ENCODE data around the gene UST. TPM values are rescaled to one million over a fixed set of nuclear protein-coding genes. Genes with fewer than 3 reads are reported as not detected.
"Not testable (repeated sequence)": the region's sequence is repeated elsewhere in the genome, so short reads cannot be mapped to it uniquely, and the experiment has no call there.

UST gene
- total RNA-seq, 1 donor from 2014 or later = 0.25 TPM

GRCh38 chr6:148735989-148736388, 10.8 kb upstream of the UST start:
- intact Hi-C loops (cut with micrococcal nuclease) = no loop called here

- intact Hi-C loops (cut with micrococcal nuclease) = no loop called here
Observed at GRCh38 chr6:148736774-148737412, 9.9 kb upstream of the UST start.

- intact Hi-C loops (cut with micrococcal nuclease) = no loop called here
Observed at GRCh38 chr6:148737806-148738205, 9.0 kb upstream of the UST start.

- intact Hi-C loops (cut with micrococcal nuclease) = loop anchor here (1.0 kb wide), 1 partner anchor 21 kb away; no protein-coding TSS in a partner anchor
Observed at GRCh38 chr6:148738946-148739821, 7.6 kb upstream of the UST start.

GRCh38 chr6:148739822-148740128, 7.1 kb upstream of the UST start:
- intact Hi-C loops (cut with micrococcal nuclease) = loop anchor here (1.0 kb wide), 1 partner anchor 21 kb away; no protein-coding TSS in a partner anchor

GRCh38 chr6:148743476-148743875, 3.4 kb upstream of the UST start:
- intact Hi-C loops (cut with micrococcal nuclease) = no loop called here

- intact Hi-C loops (cut with micrococcal nuclease) = loop anchor here (1.0 to 5.0 kb wide), 2 partner anchors 36 to 202 kb away; no protein-coding TSS in a partner anchor
Observed at GRCh38 chr6:148745926-148746325, 904 bp upstream of the UST start.

GRCh38 chr6:148747145-148747470, 278 bp downstream of the UST start:
- intact Hi-C loops (cut with micrococcal nuclease) = loop anchor here (1.0 to 5.0 kb wide), 2 partner anchors 13 to 35 kb away; no protein-coding TSS in a partner anchor

- intact Hi-C loops (cut with micrococcal nuclease) = loop anchor here (1.0 to 5.0 kb wide), 2 partner anchors 13 to 35 kb away; no protein-coding TSS in a partner anchor
Observed at GRCh38 chr6:148747471-148748165, 788 bp downstream of the UST start.

GRCh38 chr6:148749674-148750073, 2.8 kb downstream of the UST start:
- intact Hi-C loops (cut with micrococcal nuclease) = loop anchor here (1.0 to 5.0 kb wide), 2 partner anchors 9 to 33 kb away; no protein-coding TSS in a partner anchor

- intact Hi-C loops (cut with micrococcal nuclease) = loop anchor here (1.0 kb wide), 1 partner anchor 7 kb away; no protein-coding TSS in a partner anchor
Observed at GRCh38 chr6:148750838-148751792, 4.3 kb downstream of the UST start.

- intact Hi-C loops (cut with micrococcal nuclease) = no loop called here
Observed at GRCh38 chr6:148751793-148752170, 5.0 kb downstream of the UST start.

- intact Hi-C loops (cut with micrococcal nuclease) = not testable (repeated sequence)
Observed at GRCh38 chr6:148755379-148755778, 8.5 kb downstream of the UST start.

GRCh38 chr6:148757944-148758480, 11.2 kb downstream of the UST start:
- intact Hi-C loops (cut with micrococcal nuclease) = loop anchor here (1.0 to 2.0 kb wide), 3 partner anchors 8 to 561 kb away; no protein-coding TSS in a partner anchor

- intact Hi-C loops (cut with micrococcal nuclease) = loop anchor here (1.0 to 2.0 kb wide), 3 partner anchors 8 to 560 kb away; no protein-coding TSS in a partner anchor
Observed at GRCh38 chr6:148758492-148758891, 11.7 kb downstream of the UST start.

GRCh38 chr6:148760258-148760534, 13.4 kb downstream of the UST start:
- intact Hi-C loops (cut with micrococcal nuclease) = loop anchor here (1.0 to 5.0 kb wide), 3 partner anchors 13 to 187 kb away; partner anchors contain the start of gene UST

- intact Hi-C loops (cut with micrococcal nuclease) = loop anchor here (1.0 to 5.0 kb wide), 3 partner anchors 14 to 186 kb away; partner anchors contain the start of gene UST
Observed at GRCh38 chr6:148760568-148761526, 14.0 kb downstream of the UST start.

GRCh38 chr6:148761527-148762011, 14.7 kb downstream of the UST start:
- intact Hi-C loops (cut with micrococcal nuclease) = loop anchor here (5.0 kb wide), 1 partner anchor 186 kb away; no protein-coding TSS in a partner anchor

- intact Hi-C loops (cut with micrococcal nuclease) = loop anchor here (5.0 kb wide), 1 partner anchor 185 kb away; no protein-coding TSS in a partner anchor
Observed at GRCh38 chr6:148762231-148762630, 15.4 kb downstream of the UST start.

Data from T-helper 2 cell treated with Interferon-gamma antibody and Interleukin-4, amounts not matched to agents 100 ng/mL and 5 ng/mL, for 36 hours (primary cell).